ENCODE data around the gene BCO1.
A peak's percentile ranks its signal among the peaks of the same experiment; 100 is the strongest.

The BCO1 gene

DNA sequence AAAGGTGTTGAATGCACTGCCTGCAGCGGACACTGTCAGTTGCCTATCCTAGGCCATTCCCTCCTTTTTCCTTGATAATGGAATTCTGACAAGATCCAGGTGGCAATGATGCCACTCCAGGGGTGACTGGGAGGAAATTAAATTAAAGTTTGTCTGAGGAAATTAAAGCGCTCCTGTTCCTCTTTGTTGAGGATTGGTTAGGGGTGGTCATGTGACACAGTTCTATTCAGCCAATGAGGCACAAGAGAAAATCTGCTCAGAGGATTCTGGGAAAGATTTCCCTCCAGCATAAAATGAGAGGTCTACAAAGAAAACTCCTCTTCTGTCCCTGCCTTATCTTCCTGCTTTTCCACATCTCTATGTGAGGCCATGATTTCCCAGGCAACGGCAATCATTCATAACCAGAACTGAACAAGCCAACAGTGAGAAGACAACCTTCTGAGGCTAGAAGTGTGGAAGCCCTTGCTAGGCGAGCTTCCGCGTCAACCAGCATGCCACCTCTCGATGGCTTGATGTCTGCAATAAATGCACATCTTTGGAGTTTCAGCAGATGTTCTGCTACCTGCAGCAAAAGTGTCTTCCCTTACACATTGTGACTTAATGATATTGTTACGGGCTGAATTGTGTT is 5.6 kb upstream of the BCO1 start:
- DNase-seq (ENCODE audit: low read depth in 2 of 2), result no peak

DNA sequence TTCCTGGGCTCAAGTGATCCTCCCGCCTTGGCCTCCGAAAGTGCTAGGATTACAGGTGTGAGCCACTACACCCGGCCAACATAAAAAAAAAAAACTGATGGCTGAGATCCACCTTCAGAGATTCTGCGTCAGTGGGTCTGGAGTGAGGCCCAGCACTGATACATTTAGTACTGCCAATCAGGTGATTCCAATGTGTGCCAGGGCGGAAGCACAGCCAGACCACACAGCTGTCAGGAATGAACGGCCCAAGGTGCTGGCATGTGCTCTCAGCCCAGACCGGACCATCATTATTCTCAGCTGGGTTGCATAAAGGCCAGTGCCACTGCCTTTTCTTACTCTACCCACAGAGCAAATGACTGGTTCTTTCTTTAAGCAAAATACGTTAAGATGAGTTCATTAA is 1.2 kb upstream of the BCO1 start:
- DNase-seq (ENCODE audit: low read depth in 2 of 2), result no peak

DNA sequence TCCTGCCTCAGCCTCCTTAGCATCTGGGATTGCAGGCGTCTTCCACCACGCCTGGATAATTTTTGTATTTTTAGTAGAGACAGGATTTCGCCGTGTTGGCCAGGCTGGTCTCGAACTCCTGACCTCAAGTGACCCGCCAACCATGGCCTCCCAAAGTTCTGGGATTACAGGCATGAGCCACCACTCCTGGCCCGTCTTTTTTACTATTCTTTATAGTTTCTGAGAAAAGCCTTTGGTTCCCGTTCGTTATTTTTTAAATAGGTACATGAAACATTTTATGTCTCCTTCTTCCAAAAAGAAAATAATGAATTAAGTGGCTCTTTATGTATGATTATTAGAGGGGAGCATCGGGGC is 570 bp upstream of the BCO1 start:
- DNase-seq (ENCODE audit: low read depth in 2 of 2), result no peak

DNA sequence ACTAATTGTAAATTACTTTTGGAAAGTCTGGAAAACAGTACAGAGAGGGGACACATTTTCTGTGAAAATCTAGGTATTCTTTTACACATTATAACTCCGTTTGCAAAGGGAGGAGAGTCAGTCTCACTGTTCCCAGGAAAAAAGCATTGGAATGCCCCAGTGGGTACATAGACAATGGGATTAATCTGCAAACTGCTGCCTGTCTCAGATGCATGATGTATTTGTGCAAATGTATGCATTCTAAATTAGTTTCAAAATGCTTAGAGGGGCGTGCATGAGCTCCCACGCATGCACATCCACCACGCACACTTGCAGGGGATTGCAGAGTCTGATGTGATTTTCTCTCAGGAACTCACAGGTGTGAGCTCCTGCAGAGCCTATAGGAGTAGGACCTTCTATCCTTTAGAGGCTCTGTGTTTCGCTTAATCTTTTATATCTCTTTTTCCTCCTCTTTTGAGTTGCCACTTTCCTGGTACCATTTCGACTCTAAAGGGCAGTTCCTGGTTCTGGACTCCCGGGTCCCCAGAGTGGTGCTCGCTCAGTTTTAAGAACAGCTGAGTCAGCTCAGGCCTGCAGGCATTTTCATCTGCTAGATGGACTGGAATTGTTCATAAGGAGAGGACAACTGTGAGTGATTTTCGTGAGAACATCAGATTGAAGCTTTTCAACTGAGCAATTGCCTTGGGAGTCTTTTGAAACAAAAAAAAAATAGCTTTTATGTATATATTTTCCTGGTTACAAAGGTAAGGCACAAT is 1.1 kb downstream of the BCO1 start:
- no peak for DNase-seq (ENCODE audit: low read depth in 2 of 2)

DNA sequence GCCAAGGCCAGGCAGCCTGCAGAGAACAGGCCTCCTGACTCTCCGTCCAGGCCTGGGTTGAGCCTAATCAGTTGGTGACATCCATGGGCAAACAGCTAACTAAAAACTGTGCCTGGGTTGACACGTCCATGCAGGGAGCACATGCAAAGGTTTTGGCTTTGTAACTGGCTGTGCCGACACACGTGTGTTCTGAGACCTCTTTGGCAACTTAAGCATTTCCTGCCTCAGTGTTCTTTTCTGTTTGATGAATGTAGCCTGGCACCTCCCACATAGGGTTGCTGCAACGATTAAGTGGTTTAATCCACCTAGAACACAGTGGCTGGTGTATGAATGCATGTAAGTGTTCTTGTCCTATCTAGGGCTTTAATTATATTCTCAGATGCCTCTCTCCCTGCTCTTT is 3.2 kb downstream of the BCO1 start:
- DNase-seq (ENCODE audit: low read depth in 2 of 2), result no peak

DNA sequence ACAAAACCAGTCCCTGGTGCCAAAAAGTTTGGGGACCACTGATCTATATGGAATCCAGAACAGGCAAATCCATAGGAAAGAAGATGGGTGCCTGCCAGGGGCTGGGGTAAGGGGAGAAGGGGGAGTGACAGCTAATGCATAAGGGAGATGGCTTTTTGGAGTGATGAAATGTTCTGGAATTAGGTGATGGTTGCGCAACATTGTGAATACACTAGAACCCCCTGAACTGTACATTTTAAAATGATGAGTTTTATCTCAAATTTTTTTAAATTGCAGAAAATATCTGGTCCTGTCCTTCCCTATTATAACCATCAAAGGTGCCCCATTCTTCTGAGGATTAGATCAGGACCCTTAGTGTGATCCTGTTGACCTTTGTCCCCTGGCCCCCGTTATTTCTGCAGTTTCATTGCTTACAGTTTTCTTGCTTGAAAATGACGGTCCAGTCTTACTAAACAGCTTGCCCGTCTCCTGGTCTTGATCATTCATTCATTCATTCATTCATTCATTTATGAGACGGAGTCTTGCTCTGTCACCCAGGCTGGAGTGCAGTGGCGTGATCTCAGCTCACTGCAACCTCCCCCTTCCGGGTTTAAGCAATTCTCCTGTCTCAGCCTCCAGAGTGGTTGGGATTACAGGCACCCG is 4.6 kb downstream of the BCO1 start:
- no peak for DNase-seq (ENCODE audit: low read depth in 2 of 2)

DNA sequence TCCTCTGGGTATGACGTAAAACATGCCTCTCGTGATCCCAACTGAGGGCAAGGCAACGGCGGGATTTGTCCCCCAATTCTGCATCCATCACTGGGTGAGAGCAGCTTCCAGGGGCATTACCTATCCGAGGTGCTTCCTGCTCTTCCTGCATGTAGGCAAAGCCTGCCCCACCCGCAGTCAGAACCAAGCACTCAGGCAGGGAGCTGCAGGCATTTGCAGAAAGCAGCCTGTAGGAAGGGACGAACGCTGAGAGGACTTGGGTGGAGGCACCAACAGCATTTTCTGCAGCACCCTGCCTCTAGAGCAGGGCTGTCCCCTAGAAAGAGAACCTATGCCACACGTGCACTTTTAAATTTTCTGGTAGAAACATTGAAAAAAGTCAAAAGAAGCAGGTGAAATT is 5.5 kb downstream of the BCO1 start:
- DNase-seq (ENCODE audit: low read depth in 2 of 2), result no peak

DNA sequence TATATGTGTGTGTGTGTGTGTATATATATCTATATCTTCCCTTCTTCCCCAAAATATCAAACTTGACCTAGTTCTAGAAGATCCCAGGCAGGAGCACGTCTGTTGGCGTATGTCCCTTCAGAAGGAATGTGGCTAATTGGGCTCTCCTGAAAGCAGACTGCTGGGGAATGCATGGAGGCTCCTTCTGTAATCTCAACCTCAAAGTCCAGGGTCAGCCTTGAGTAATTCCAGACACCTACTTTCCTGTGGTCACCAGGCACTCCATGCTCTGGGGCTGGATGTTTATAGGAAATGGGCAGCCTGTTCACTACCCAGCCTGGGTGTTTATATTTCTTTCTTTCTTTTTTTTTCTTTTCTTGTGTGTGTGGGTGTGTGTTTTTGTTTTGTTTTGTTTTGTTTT is 13.4 kb downstream of the BCO1 start:
- DNase-seq (ENCODE audit: low read depth in 2 of 2), result no peak

DNA sequence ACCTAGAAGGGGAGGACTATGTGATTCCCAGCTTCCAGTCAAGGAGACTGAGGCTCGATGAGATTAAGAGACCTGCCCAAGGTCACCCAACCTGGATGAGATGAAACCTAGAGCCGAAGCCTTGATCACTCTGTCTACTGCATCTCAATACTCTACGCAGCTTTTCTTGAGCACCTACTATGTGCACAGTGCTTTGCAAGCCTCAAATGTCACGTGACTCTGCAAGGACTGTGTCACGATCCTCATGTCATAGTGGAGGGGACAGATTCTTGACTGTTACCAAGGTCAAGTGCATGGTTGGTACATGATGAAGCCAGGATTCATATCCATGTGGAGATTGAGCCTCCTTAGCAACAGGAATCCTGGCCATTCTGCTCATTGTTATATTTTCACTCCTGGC is 14.7 kb downstream of the BCO1 start:
- no peak for DNase-seq (ENCODE audit: low read depth in 2 of 2)

DNA sequence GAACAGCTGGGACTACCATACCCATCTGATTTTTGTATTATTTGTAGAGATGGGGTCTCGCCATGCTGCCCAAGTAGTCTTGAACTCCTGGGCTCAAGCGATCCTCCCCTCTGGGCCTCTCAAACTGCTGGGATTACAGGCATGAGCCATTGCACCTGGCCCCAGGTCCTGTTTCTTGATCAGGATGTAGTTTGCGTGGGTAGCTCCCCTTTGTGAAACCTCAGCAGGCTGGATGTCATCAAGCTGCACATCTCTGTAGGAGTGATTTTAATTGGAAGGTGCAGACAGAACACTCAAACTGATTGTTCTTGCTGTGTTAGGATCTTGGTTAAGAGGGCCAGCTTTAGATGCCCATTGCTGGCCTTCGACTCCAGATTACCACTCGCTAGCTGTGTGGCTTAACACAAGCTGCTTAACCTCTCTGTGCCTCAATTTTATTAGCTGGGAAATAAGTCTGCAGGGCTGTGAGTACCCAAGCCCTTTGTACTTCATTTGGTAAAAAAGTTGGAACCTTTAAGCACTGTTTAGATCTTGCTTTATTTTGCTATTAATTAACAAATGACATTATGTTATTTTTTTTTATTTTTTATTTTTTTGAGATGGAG is 16.5 kb downstream of the BCO1 start:
- DNase-seq (ENCODE audit: low read depth in 2 of 2), result no peak

DNA sequence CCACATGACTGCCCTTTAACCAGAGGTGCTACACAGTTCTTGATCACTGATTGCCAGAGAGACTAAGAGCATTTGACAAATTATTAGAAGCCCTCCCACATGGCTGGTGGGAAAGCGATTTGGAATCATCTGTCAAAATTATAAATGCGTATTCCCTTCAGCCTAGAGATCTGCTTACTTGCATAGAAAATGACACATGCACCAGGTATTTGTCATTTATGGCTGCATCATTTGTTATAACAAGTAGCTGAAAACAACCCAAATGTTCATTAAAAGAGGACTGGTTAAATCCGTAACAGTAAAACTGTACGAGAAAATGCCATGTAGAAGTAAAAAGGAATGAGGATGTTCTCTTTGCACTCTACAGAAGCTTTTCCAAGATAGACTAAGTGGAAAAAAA is 21.4 kb downstream of the BCO1 start:
- no peak for DNase-seq (ENCODE audit: low read depth in 2 of 2)

DNA sequence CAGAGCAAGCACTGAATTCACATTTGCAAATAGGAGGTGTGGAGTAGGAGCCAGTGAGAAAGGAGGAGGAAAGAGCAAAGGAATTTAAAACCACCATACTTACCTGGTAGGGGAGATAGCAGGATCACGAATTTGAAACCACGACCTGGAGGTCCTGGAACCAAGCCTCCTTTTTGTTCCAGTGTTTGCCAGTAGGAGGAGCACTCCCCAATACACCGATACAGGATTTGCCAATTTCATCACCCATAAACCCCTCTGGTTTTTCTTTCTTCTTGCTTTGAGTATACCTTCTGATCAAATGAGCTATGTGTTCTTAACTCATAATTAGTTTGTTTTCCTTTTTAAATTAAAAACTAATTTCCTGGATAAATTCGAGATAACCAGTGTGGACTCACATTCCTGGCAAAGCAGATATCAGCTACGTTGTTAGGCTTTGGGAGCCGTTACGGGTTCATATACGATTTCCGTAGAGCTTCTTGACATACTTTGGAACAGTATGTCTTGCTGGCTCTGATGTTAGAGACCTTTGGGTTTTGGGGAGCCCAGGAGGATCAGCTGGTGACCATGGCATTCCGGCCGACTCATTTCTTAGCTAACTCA is 22.7 kb downstream of the BCO1 start:
- DNase-seq (ENCODE audit: low read depth in 2 of 2), result peak; percentile 7 to 18

DNA sequence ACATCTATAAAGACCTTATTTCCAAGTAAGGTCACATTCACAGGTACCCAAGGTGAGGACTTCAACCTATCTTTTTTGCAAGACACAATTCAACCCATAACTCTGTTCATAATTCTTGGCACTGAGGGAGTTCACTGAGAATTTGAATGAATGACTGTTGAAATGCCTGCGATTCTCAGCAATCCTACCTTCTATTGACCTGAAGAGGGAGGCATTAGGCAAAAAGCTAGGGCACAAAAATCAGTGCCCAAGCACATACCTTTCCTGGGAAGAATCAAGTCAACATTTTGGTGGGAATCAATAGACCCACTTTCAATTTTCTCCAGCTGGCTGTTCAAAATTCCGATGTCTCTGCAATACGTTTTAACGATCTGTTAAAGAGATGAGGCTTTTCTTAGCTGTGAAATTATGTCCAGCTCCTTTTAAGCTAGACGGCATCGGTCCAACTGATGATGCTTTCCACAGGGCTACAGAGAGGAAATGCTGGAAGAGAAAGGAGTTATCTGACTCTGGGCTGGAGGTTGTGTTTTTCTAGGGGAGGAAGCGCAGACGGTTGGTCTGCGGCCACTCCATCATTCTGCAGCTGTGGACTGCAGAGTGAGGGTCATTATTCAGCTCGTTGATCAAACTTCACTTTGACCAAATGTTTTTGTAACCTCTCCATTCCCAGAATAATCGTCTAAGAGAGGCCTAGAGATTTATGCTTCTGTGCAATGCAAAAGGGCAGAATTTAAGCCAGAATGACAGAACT is 25.2 kb downstream of the BCO1 start:
- DNase-seq (ENCODE audit: low read depth in 2 of 2), result no peak

DNA sequence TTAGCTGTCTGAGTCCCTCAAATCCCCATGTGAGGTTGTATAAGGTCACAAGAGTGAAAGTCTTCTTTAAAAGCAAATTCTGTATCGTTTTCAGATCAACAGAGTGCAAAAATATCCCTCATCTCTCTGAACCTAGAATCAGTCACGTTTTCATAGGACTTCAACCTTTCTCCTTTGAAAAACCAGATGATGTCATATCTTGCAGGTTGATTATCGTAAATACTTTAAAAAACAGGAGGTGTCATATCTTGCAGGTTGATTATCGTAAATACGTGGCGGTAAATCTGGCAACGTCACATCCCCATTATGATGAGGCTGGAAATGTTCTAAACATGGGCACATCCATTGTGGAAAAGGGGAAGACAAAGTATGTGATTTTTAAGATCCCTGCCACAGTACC is 25.9 kb downstream of the BCO1 start:
- no peak for DNase-seq (ENCODE audit: low read depth in 2 of 2)

DNA sequence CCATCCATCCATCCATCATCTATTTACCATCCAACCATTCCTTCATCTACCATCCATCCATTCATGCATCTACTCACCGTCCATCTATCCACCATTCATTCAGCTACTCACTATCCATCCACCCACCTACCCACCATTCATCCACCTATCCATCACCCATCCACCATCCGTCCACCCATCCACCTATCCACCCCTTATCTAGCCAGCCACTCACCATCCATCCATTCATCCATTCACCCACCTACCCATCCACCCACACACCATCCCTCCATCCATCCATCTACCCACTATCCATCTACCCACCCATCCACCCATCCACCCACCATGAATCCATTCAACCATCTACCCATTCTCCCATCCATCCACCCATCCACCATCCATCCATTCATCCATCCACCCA is 26.6 kb downstream of the BCO1 start:
- no peak for DNase-seq (ENCODE audit: low read depth in 2 of 2)

DNA sequence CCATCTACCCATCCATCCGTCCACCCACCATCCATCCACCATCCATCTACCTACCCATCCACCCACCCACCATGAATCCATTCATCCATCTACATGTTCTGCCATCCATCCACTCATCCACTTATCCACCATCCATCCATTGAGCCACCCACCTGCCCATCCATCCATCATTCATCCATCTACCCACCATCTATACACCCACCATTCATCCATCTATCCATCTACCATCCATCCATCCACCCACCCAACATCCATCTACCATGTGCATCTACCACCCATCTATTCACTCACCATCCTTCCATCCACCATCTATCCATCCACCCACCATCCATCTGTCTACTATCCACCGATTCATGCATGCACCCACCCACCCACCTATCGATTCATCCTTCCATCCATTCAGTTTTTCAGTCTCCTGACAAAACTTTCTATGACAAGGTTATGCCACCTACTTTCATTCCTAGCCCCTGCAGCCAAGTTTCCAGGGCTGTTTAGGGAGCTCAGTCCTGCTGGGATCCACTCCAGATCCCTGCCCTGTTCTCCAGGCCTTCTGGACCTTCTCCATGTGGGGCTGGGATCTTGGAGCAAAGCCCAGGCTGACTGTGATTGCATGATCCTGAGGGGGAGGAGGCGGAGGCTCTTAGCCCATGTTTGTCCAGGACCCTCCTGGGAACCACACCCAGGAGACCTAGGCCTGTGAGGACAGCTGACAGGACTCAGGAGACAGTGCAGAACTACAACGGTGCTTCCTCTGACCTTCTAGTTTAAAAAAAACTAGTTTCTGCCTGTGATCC is 27.4 kb downstream of the BCO1 start:
- no peak for DNase-seq (ENCODE audit: low read depth in 2 of 2)

DNA sequence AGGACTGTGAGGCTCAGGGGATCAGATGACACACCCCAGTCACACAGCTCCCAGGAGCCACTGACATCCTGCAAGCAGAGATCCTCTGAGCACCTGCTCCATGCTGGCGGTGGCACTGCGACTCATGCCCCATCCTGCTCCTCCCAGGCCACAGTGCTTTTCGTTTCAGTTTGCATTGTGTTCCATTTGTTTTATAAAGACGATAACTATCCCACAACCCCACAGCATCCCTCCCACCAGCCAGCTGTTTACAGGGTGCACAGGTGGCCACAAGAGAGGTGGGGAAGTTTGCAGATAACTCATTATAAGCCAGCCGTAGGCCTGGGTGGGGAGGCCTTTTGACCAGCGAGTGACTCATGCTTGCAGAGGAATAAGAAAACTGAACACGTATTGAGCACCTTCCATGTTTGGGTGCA is 28.2 kb downstream of the BCO1 start:
- no peak for DNase-seq (ENCODE audit: low read depth in 2 of 2)

DNA sequence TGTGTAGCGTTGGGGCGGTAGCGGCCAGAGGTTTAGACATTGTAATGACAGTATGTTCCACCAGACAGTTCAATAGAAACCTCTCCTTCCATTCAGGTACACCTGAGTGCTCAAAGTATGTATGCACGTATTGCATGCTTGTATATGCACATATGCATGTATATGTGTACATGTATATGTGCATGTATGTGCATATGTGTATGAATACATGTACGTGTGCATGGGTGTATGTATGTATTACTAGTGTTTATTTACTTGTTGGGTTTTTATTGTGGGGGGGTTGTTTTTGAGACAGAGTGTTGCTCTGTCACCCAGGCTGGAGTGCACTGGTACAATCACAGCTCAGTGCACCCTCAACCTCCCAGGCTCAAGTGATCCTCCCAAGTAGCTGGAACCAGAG is 30.0 kb downstream of the BCO1 start:
- no peak for DNase-seq (ENCODE audit: low read depth in 2 of 2)

DNA sequence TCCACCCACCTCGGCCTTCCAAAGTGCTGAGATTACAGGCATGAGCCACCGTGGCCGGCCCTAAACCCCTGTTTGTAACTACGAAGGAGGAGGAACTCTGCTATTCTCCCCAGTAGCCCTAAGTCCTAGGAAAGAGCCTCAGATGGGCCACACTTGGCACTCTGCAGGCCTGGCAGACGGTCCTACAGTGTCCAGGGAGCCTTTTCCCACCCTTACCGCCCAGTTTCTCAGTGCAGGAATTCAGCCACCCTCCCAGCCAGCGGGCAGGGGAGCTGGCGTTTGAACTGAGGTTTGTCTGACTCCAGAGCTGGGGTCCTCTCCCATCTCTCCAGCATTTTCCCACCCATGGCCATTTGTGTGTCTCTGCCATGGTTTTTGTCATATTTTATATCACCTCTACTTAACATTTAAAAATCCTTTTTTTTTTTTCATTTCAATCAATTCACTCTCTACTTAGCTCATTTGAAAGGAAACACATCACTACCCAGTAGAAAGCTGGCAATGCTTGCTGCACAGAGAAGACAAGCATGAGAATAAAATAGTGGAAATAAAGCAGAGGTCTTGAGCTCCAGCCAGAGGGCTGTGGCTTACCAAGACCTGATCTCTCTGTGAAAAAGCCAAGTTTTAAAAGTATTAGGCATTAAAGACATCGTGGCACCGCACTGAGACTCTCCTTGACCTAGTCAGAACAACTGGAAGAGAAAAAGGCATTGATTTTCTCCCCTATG is 34.9 kb downstream of the BCO1 start:
- no peak for DNase-seq (ENCODE audit: low read depth in 2 of 2)

DNA sequence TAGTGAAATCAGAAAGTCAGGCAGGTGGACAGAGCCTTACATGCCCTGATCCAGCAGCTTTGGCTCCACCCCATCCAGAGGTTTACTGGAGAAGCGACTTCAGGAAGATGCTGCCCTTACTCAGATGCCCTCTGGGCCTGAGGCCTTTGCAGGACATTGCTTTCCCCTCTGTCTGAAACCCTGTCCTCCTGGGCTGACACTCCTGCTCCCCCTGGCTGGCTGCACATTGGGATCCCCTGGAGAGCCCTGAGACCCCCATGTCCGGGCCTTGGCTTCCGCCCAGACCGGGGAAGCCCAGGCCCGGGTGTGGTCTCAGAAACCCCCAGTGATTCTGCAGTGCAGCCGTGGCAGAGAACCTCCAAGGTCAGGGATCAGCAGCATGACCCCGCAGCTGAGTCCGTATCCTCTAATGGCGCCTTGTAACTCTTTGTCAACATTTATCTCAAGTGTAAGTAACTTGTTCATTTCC is 36.6 kb downstream of the BCO1 start:
- no peak for DNase-seq (ENCODE audit: low read depth in 2 of 2)

All from activated CD4-positive, alpha-beta T cell treated with anti-CD3 and anti-CD28 coated beads for 24 hours (primary cell).